CD4-positive, alpha-beta memory T cell (primary cell): ENCODE data around the gene SLC6A1. TPM values are rescaled to one million over a fixed set of nuclear protein-coding genes. Genes with fewer than 3 reads are reported as not detected.

Experiments
- CTCF ChIA-PET: fragments of 350-600 bp; sonication (Branson Sonifier 250); formaldehyde crosslinking; loops from one replicate; lab custom pipeline; 2021; ENCODE audit warnings: inconsistent platforms; ENCODE audit not compliant: partially characterized antibody; lab: Charles Lee
- POLR2A ChIA-PET: fragments of 350-600 bp; sonication (Branson Sonifier 250); formaldehyde crosslinking; loops from one replicate; lab custom pipeline; 2021; ENCODE audit not compliant: partially characterized antibody; lab: Charles Lee
- DNase-seq, 5 donors: peaks; one replicate each; pipeline versions ENCODE4 v3.0.0 to v3.0.0-alpha.2; 2020 to 2022; ENCODE audit warnings: mixed read lengths in 1 of 5
- H3K27ac ChIP-seq: one replicate; pipeline ENCODE4 v1.7.0; 2013; ENCODE audit warnings: low read depth, low read length
- H3K27me3 ChIP-seq: 2 replicates; pipeline ENCODE4 v1.7.0; 2013; ENCODE audit warnings: mild to moderate bottlenecking, low read length, moderate library complexity; ENCODE audit not compliant: insufficient read depth
- H3K36me3 ChIP-seq: 2 replicates; pipeline ENCODE4 v1.7.0; 2013; ENCODE audit warnings: mild to moderate bottlenecking, low read length, moderate library complexity; ENCODE audit not compliant: insufficient read depth
- H3K4me1 ChIP-seq: 2 replicates; pipeline ENCODE4 v1.7.0; 2013; ENCODE audit warnings: mild to moderate bottlenecking, low read length, moderate library complexity; ENCODE audit not compliant: insufficient read depth
- H3K4me3 ChIP-seq, 2 donors: one replicate each; pipeline ENCODE4 v1.7.0; 2013; ENCODE audit warnings: low read length in 2 of 2, mild to moderate bottlenecking in 1 of 2
- H3K9me3 ChIP-seq, 2 donors: one replicate each; pipeline ENCODE4 v1.7.0; 2013; ENCODE audit warnings: low read length in 2 of 2, control low read depth in 1 of 2; ENCODE audit not compliant: control insufficient read depth in 1 of 2
- H3K27ac Mint-ChIP-seq, 7 donors: one replicate each; pipeline ENCODE4 v1.8.0; 2020 to 2021; ENCODE audit warnings: mixed read lengths in 7 of 7, mild to moderate bottlenecking in 6 of 7, inconsistent platforms in 3 of 7, moderate library complexity in 3 of 7
- H3K27me3 Mint-ChIP-seq, 2 donors: one replicate each; pipeline ENCODE4 v1.8.0; 2020 to 2021; ENCODE audit warnings: mixed read lengths in 2 of 2
- H3K36me3 Mint-ChIP-seq, 2 donors: one replicate each; pipeline ENCODE4 v1.8.0; 2020 to 2021; ENCODE audit warnings: mixed read lengths in 2 of 2, inconsistent platforms in 1 of 2, mild to moderate bottlenecking in 1 of 2
- H3K4me1 Mint-ChIP-seq, 4 donors: one replicate each; pipeline ENCODE4 v1.8.0; 2020 to 2021; ENCODE audit warnings: mixed read lengths in 4 of 4, mild to moderate bottlenecking in 1 of 4
- H3K4me3 Mint-ChIP-seq, 8 donors: one replicate each; pipeline ENCODE4 v1.8.0; 2020 to 2021; ENCODE audit warnings: mixed read lengths in 8 of 8, mild to moderate bottlenecking in 7 of 8, moderate library complexity in 6 of 8, inconsistent platforms in 3 of 8
- H3K9me3 Mint-ChIP-seq, 8 donors: one replicate each; pipeline ENCODE4 v1.8.0; 2020 to 2021; ENCODE audit warnings: mixed read lengths in 8 of 8, mild to moderate bottlenecking in 5 of 8, inconsistent platforms in 3 of 8, moderate library complexity in 1 of 8
- intact Hi-C: fragments of 100-400 bp; cut with micrococcal nuclease; formaldehyde crosslinking; loops from one replicate; pipeline ENCODE4 v1.15.1; 2023
- polyA plus RNA-seq, 2 donors: library from polyadenylated mRNA; unstranded; fragments of 300-500 nt; fragmentation: Illumina TruSeq; gene quantifications; one replicate each; pipeline ENCODE4 v1.2.3, GENCODE V29; 2021
- total RNA-seq, 2 experiments: library from RNA; stranded (reverse); gene quantifications; one replicate each; pipeline ENCODE4 v1.2.3, GENCODE V29; 2021

Gene SLC6A1
- total and polyA plus RNA-seq, 4 experiments from 2014 or later = not detected

- H3K27me3 ChIP-seq = no peaks in the 10 kb centered on the region
- no peak overlapping the region for H3K27ac Mint-ChIP-seq
- no peak overlapping the region for H3K4me3 ChIP-seq
- ChIA-PET POLR2A (no interaction called here), CTCF (no interaction called here)
- no peaks in the 10 kb centered on the region for H3K36me3 ChIP-seq
- no peaks in the 10 kb centered on the region for H3K36me3 Mint-ChIP-seq
- no peak overlapping the region for H3K27ac ChIP-seq
- H3K4me3 Mint-ChIP-seq = no peak overlapping the region
- intact Hi-C loops = no loop called here
- H3K9me3 ChIP-seq = no peaks in the 10 kb centered on the region
- no peaks in the 10 kb centered on the region for H3K4me1 Mint-ChIP-seq
- H3K27me3 Mint-ChIP-seq = peaks cover 7 to 14% of the 10 kb centered on the region in 2 donors
- DNase-seq = no peak
- H3K4me1 ChIP-seq = no peaks in the 10 kb centered on the region
- peaks cover 0 to 1% (median 0%) of the 10 kb centered on the region in 8 donors for H3K9me3 Mint-ChIP-seq
Measured at GRCh38 chr3:10972072-10972782, 20.3 kb upstream of the SLC6A1 start.

GRCh38 chr3:10973046-10973595 is 19.4 kb upstream of the SLC6A1 start:
- Histone ChIP-seq H3K36me3 (no peaks in the 10 kb centered on the region), H3K4me1 (no peaks in the 10 kb centered on the region), H3K27me3 (no peaks in the 10 kb centered on the region), H3K9me3 (no peaks in the 10 kb centered on the region), H3K4me3 (no peak overlapping the region), H3K27ac (no peak overlapping the region)
- Mint-ChIP-seq H3K4me1 (no peaks in the 10 kb centered on the region), H3K4me3 (no peak overlapping the region), H3K27me3 (peaks cover 6 to 14% of the 10 kb centered on the region in 2 donors), H3K27ac (no peak overlapping the region), H3K9me3 (peaks cover 0 to 1% (median 0%) of the 10 kb centered on the region in 8 donors), H3K36me3 (no peaks in the 10 kb centered on the region)
- intact Hi-C loops = no loop called here
- ChIA-PET CTCF (no interaction called here), POLR2A (no interaction called here)
- DNase-seq = no peak

- no peaks in the 10 kb centered on the region for H3K4me1 ChIP-seq
- H3K4me3 Mint-ChIP-seq = no peak overlapping the region
- no peak overlapping the region for H3K27ac Mint-ChIP-seq
- no peaks in the 10 kb centered on the region for H3K9me3 ChIP-seq
- intact Hi-C loops = no loop called here
- CTCF ChIA-PET = no interaction called here
- DNase-seq = no peak
- peaks cover 5 to 17% of the 10 kb centered on the region in 2 donors for H3K27me3 Mint-ChIP-seq
- peaks cover 0 to 1% (median 0%) of the 10 kb centered on the region in 8 donors for H3K9me3 Mint-ChIP-seq
- no peaks in the 10 kb centered on the region for H3K36me3 ChIP-seq
- no peaks in the 10 kb centered on the region for H3K27me3 ChIP-seq
- no peaks in the 10 kb centered on the region for H3K36me3 Mint-ChIP-seq
- POLR2A ChIA-PET = no interaction called here
- no peak overlapping the region for H3K27ac ChIP-seq
- no peak overlapping the region for H3K4me3 ChIP-seq
- H3K4me1 Mint-ChIP-seq = no peaks in the 10 kb centered on the region
Measured at GRCh38 chr3:10974131-10974530, 18.4 kb upstream of the SLC6A1 start.

DNA sequence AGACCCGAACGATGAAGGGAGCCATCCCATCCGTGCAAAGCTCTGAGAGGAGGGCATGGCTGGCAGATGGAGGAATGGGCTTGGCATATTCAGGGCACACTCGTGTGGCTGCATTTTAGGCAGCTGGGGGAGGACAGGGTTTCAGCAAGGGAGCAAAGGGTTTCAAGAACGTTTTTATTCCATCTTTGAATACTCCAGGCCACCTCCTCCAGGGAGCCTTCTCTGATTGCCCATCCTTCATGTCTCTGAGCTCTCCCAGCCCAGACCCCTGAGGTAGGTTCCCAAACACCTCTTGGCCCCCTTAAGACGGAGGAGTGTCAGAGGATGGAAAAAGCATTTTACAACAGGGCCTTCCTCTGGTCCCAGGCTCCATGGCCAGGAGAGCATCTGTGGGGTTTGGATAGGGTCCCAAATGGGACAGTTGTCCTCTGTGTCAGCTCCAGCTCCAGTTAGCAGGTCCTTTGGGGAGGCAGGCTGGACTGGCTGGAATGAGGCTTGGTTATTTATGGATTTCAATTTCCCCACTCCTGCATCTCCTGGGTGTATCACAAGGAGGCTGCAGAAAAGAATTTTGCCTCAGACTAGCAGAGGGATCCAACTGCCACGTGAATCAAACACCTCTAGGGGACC is 17.7 kb upstream of the SLC6A1 start:
- Histone ChIP-seq H3K27me3 (no peaks in the 10 kb centered on the region), H3K27ac (no peak overlapping the region), H3K36me3 (no peaks in the 10 kb centered on the region), H3K9me3 (no peaks in the 10 kb centered on the region), H3K4me3 (no peak overlapping the region), H3K4me1 (no peaks in the 10 kb centered on the region)
- H3K9me3 Mint-ChIP-seq = peaks cover 0 to 3% (median 0%) of the 10 kb centered on the region in 8 donors
- no peak overlapping the region for H3K4me3 Mint-ChIP-seq
- no peaks in the 10 kb centered on the region for H3K36me3 Mint-ChIP-seq
- peaks cover 5 to 17% of the 10 kb centered on the region in 2 donors for H3K27me3 Mint-ChIP-seq
- no peak overlapping the region for H3K27ac Mint-ChIP-seq
- ChIA-PET CTCF (no interaction called here), POLR2A (no interaction called here)
- DNase-seq = no peak
- no peaks in the 10 kb centered on the region for H3K4me1 Mint-ChIP-seq
- intact Hi-C loops = no loop called here

GRCh38 chr3:10975695-10976234 is 16.8 kb upstream of the SLC6A1 start:
- Mint-ChIP-seq H3K27ac (no peak overlapping the region), H3K27me3 (peaks cover 3 to 19% of the 10 kb centered on the region in 2 donors), H3K36me3 (no peaks in the 10 kb centered on the region), H3K9me3 (peaks cover 0 to 2% (median 0%) of the 10 kb centered on the region in 8 donors), H3K4me1 (no peaks in the 10 kb centered on the region), H3K4me3 (no peak overlapping the region)
- no peak for DNase-seq
- POLR2A ChIA-PET = no interaction called here
- Histone ChIP-seq H3K4me3 (no peak overlapping the region), H3K27me3 (no peaks in the 10 kb centered on the region), H3K4me1 (no peaks in the 10 kb centered on the region), H3K27ac (no peak overlapping the region), H3K9me3 (no peaks in the 10 kb centered on the region), H3K36me3 (no peaks in the 10 kb centered on the region)
- intact Hi-C loops = no loop called here
- CTCF ChIA-PET = no interaction called here

- Mint-ChIP-seq H3K4me1 (no peaks in the 10 kb centered on the region), H3K9me3 (peaks cover 0 to 2% (median 0%) of the 10 kb centered on the region in 8 donors), H3K36me3 (no peaks in the 10 kb centered on the region), H3K27me3 (peaks cover 6 to 21% of the 10 kb centered on the region in 2 donors), H3K27ac (no peak overlapping the region), H3K4me3 (no peak overlapping the region)
- Histone ChIP-seq H3K27me3 (no peaks in the 10 kb centered on the region), H3K4me3 (no peak overlapping the region), H3K4me1 (no peaks in the 10 kb centered on the region), H3K36me3 (no peaks in the 10 kb centered on the region), H3K9me3 (no peaks in the 10 kb centered on the region), H3K27ac (no peak overlapping the region)
- DNase-seq = no peak
- POLR2A ChIA-PET = no interaction called here
- CTCF ChIA-PET = no interaction called here
- intact Hi-C loops = no loop called here
Measured at GRCh38 chr3:10976770-10977169, 15.8 kb upstream of the SLC6A1 start.

- Histone ChIP-seq H3K27ac (no peak overlapping the region), H3K4me1 (no peaks in the 10 kb centered on the region), H3K4me3 (no peak overlapping the region), H3K36me3 (no peaks in the 10 kb centered on the region), H3K27me3 (no peaks in the 10 kb centered on the region), H3K9me3 (no peaks in the 10 kb centered on the region)
- ChIA-PET CTCF (no interaction called here), POLR2A (no interaction called here)
- intact Hi-C loops = no loop called here
- DNase-seq = no peak
- H3K27me3 Mint-ChIP-seq = peaks cover 3 to 21% of the 10 kb centered on the region in 2 donors
- no peaks in the 10 kb centered on the region for H3K36me3 Mint-ChIP-seq
- peaks cover 0 to 2% (median 0%) of the 10 kb centered on the region in 8 donors for H3K9me3 Mint-ChIP-seq
- no peak overlapping the region for H3K4me3 Mint-ChIP-seq
- H3K4me1 Mint-ChIP-seq = peaks cover 0 to 4% (median 0%) of the 10 kb centered on the region in 4 donors
- no peak overlapping the region for H3K27ac Mint-ChIP-seq
Measured at GRCh38 chr3:10977892-10978510, 14.5 kb upstream of the SLC6A1 start.
